GM12891 (cell line): ENCODE results near the gene COL1A2.

Experiments used
- PAX5 ChIP-seq: IDR thresholded peaks from 2 replicates; pipeline ENCODE4 v1.6.1; 2011; ENCODE audit warnings: low read length, moderate library complexity, mild to moderate bottlenecking; ENCODE audit not compliant: insufficient read depth, severe bottlenecking
- POLR2A ChIP-seq: IDR thresholded peaks from 2 replicates; pipeline ENCODE4 v1.6.1; 2011; ENCODE audit warnings: low read depth, low read length, control low read depth
- POLR2AphosphoS5 ChIP-seq: IDR thresholded peaks from 2 replicates; pipeline ENCODE4 v1.6.1; 2011; ENCODE audit warnings: low read depth, low read length, control low read depth
- SPI1 ChIP-seq: IDR thresholded peaks from 2 replicates; pipeline ENCODE4 v1.6.1; 2011; ENCODE audit warnings: low read depth, low read length, control low read depth
- TAF1 ChIP-seq: IDR thresholded peaks from 2 replicates; pipeline ENCODE4 v1.6.1; 2011; ENCODE audit warnings: low read depth, low read length, control low read depth

DNA sequence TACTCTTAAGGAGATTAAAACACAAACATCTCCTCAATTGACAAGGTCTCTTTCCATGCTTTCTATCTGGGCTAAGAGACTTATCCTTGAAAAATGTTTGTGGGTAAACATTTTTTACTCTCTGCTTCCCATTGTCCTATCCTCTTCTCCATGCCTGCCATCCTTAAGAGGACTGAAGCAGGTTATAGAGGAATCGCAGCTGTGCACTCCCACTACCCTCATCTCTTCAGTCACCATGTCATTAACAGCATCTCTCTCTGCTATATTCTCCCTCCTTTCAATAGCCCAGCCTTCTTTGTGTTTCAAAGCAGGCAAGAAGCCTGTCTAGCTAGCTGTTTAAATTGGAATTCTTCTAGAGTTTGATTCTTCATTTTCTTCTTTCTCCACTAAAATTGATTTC is 22.6 kb downstream of the COL1A2 start:
- TF ChIP-seq POLR2AphosphoS5 (no peak), POLR2A (no peak), SPI1 (no peak), PAX5 (no peak), TAF1 (no peak)
